ENCODE results near the gene R3HDML.
"Not testable (repeated sequence)": the region's sequence is repeated elsewhere in the genome, so short reads cannot be mapped to it uniquely, and the experiment has no call there.

The R3HDML gene, protein sequence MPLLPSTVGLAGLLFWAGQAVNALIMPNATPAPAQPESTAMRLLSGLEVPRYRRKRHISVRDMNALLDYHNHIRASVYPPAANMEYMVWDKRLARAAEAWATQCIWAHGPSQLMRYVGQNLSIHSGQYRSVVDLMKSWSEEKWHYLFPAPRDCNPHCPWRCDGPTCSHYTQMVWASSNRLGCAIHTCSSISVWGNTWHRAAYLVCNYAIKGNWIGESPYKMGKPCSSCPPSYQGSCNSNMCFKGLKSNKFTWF

DNA sequence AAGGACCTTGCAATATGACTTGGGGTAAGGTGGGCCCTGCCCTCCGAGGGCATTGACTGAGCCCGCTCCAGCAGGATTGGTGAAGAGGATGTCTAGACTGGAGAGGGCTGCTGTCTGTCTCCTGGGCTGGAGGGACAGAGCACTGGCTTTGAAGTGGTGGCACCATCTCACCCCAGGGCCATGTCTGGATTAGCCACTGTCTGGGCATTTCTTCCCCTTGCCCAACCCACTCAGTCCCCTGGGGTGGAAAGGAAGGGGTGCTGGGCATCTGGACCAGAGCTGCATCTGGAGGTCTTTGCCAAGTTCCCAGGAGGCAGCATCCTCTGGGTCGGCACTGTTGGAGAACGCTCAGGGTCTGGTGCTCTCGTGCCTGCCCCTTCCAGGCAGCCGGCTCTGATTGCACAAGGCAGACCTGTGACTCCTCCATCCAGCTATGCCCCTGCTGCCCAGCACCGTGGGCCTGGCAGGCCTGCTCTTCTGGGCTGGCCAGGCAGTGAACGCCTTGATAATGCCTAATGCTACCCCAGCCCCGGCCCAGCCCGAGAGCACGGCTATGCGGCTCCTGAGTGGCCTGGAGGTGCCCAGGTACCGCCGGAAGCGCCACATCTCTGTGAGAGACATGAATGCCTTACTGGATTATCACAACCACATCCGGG, at the start of gene R3HDML:
R3HDML (plus strand) TSS at position 319 of the 656 bp plus-strand sequence; CDS start at position 434, 115 bp downstream.
- no peak for DNase-seq

DNA sequence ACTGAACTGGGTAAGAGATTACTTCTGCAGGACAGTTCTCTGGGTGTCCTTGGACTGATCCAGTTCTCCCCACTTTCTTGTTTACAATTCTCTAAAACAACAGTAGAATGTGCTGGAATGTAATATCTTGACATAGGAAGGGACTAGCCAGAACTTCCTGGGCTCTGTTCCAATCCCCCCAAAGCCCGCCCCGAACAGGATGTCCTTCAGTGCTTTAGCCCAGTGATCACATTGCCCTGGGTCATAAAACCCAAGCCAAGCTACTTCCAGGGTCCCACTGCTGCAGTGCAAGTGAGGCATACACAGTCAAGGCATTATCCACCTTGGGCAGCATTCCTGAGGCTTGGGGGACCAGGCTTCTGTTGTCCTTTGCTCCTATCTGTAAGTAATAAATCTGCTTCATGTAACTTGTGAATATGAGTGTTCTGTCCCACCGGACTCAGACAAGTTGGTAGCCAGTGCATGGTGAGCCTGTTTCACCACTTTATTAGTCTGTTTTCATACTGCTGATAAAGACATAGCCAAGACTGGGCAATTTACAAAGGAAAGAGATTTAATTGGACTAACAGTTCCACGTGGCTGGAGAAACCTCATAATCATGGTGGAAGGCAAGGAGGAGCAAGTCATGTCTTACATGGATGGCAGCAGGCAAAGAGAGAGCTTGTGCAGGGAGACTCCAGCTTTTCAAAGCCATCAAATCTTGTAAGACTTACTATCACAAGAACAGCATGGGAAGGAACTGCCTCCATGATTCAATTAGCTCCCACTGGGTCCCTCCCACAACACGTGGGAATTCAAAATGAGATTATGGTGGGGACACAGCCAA, 49.4 kb upstream of the R3HDML start:
- DNase-seq = no peak

DNA sequence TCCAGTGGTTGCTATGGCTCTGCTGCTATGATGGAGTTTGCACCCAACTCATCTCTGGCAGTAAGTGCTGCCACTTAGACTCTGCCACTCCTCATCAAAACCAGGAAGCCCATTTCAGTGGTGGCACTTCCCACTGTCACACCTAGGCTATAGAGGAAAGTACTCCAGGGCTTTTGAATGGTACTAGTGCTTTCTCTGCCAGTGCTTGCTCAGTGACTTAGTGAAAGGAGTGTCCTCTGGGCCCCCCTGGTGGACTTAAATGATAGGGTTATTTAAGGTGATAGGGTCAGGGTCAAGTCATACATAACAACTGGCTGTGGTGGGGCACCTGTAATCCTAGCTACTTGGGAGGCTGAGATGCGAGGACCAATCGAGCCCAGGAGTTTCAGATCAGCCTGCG, 48.6 kb upstream of the R3HDML start:
- DNase-seq = no peak

DNA sequence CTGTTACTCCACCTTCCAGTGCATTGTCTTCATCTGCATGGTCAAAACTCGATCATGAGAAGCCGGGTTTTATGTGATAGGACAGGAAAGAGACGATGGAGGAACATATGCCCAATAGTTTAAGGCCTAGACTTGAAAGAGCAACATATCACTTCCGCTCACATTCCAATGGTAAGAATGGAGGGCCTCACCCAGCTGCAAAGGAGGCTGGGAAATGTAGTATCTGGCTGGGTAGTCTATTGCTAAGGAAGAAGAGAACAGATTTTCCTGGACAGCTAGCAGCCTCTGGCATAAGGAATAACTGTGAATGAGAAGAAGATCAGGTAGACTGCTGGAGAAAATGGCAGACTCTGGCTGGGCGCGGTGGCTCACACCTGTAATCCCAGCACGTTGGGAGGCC, 45.1 kb upstream of the R3HDML start:
- no peak for DNase-seq

DNA sequence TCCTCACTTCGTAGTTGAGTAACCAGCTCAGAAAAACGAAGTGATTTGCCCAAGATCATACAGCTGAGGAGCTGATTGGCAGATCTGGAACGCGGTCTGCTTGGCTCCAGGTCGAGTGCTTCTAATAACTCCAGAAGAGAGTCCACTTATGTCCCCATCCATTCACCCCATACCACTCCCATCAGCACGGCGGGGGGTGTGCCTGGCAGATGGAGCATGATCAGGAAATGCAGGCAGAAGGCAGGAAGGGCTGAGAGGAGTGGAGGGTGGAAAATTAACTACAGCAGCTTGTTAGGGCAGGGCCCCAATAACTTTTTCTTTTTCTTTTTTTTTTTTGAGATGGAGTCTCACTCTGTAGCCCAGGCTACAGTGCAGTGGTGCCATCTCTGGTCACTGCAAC, 40.8 kb upstream of the R3HDML start:
- no peak for DNase-seq

DNA sequence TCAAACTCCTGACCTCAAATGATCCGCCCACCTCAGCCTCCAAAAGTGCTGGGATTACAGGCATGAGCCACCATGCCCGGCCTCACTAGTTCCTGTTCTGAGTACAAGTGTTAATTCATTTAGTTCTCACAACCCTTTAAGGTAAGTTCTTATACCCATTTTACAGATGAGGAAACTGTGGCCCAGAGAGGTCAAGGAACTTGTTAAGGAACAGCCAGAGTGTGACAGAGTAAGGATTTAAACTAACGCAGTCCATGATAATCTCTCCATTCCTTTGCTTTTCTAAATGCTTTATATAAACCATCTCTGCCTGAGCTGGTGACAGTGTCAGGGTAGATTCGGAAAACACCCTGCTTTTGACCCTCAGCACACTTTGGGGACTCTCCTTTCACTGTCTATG, 39.1 kb upstream of the R3HDML start:
- DNase-seq = no peak

DNA sequence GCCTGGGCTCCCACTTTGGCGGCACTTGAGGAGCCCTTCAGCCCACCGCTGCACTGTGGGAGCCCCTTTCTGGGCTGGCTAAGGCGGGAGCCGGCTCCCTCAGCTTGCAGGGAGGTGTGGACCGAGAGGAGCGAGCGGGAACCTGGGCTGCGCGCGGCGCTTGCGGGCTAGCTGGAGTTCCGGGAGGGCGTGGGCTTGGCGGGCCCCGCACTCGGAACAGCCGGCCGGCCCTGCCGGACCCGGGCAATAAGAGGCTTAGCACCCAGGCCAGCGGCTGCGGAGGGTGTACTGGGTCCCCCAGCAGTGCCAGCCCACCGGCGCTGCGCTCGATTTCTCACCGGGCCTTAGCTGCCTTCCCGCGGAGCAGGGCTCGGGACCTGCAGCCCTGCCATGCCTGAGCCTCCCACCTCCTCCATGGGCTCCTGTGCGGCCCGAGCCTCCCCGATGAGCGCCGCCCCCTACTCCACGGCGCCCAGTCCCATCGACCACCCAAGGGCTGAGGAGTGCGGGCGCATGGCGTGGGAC, 37.8 kb upstream of the R3HDML start:
- DNase-seq = not testable (repeated sequence)

DNA sequence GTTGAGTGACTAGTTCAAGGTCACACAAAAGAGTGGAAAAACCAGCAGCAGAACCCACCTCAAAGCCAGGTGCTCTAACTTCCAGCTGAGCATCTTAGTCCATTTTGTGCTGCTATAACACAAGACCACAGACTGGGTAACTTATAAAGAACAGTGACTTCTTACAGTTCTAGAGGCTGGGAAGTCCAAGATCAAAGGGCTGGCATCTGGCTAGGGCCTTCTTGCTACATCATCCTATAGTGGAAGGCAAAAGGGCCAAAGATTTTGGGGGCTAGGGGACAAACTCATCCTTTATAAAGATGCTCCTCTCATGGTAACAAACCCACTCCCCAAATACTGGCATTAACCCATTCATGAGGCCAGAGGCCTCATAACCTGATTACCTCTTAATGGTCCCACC, 35.6 kb upstream of the R3HDML start:
- no peak for DNase-seq

DNA sequence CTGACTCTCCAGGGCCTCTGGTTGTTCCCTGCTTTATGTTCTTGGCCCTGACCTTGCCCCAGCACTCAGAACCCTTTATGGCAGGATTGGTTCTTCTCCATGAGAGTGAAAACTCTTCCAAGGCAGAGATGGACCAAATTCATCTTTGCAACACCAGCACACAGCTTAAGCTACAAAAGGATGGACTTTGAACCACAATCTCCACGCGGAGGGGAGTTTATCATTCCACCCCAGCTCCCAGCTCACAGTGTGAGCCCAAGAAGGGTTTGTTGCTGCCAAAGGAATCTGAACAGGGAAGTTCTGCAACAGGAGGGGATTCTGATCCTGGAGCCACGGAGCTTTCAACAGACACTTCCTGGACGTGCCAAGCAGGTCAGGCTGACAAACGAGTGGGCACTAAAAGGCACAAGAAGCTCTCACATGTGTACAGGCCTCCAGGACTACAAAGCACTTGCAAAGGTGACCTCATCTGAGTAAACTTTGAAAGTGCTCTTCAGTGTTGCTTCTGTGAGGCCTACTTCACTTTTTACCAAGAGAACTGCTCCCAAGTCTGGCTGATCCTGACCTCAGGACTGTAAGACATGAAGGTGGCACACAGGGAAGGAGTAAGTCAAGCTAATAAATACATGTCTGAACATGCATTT, 34.7 kb upstream of the R3HDML start:
- DNase-seq = no peak

DNA sequence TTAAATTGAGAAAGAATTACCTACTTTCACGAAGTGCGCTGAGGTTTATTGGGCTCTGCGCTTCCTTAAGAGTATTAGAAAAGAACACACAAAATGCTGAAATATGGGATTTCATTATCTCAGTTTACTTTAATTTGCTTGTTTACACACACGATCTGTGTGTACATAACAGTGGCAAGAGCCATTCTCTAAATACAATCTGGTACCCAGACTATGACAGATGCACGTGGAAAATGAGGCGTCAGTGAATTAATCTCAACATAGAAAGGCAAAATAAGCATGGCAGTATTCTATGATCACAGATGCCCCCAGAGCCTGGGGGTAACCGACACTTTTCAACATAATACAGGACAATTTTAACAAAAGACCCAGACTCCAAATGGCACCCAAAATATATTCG, 34.1 kb upstream of the R3HDML start:
- DNase-seq = no peak

DNA sequence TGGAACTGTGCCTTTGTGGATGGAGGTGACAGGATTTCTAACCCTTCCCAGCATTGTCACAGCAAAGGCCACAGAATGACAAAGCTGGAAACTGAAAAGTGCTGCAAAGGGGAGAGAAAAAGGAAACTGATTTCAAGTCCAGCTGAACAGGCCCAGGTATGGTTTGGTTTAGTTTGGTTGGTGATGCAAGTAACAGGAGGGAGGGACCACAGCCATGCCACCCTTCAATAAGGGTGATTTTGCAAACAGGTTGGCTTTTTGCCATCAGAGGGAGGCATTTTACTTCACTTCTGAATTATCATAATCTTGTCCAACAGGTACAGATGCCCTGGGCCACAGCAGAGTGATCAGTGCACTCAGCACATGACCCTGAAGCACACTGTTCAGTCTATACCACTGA, 32.5 kb upstream of the R3HDML start:
- DNase-seq = no peak

DNA sequence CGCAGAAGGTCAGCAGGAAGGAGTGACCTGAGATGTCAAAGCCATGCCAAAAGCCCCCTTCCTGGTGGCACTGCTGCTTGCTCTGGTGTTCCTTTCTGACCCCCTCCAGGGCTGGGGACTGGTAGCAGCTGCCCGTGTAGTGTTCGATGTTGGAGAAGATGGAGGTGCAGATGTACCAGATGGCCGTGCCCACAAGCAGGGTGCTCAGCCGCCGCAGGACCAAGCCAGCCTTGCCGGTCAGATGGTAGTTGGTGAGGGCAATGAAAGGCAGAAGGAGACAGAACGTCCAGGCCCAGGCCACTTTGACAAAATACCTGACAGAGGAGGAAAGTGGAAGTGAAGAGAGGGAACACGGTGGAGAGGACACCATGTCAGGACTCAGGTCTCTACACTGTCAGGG, 29.9 kb upstream of the R3HDML start:
- DNase-seq = no peak

DNA sequence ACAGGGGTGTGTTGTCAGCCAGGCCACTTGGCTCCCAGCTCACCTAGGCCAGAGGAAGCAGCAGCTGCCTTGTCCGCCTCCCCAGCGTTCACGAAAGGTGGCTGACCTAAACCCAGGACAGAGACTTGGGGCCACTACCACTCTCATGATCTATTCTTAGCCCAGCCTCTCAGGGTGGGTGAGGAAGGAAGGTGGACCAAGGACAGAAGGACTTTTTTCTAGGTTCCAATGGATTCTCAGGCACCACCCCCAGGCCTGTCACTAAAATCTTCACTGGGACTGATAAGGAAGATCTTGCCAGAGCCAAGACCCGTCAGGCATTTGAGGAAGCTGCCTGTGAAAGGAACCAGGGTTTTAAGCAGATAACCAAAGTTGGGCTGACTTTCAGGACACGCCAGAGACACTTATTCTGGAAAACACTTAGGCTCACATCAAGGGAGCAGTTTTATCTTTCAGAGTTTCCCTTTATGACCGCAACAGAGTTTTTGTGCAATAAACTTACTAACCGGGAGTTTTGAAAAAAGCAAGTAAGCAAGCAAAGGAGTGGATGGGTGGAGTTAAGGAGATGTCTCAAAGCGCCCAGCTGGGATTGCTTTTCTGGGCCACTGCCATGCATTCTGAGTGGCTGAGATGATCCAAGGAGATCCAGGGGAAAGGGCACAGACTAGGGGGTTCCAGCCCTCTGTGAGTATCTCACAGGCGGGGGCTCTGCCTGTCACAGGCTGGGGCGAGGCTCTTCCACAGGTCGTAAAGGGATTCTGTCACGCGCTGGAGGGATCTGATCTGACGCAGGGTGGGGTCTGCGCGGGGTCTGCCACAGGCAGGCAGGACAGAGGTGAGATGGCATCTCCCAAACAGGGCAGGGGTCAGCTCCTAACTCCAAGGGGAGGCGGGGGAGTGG, 26.8 kb upstream of the R3HDML start:
- DNase-seq = no peak

DNA sequence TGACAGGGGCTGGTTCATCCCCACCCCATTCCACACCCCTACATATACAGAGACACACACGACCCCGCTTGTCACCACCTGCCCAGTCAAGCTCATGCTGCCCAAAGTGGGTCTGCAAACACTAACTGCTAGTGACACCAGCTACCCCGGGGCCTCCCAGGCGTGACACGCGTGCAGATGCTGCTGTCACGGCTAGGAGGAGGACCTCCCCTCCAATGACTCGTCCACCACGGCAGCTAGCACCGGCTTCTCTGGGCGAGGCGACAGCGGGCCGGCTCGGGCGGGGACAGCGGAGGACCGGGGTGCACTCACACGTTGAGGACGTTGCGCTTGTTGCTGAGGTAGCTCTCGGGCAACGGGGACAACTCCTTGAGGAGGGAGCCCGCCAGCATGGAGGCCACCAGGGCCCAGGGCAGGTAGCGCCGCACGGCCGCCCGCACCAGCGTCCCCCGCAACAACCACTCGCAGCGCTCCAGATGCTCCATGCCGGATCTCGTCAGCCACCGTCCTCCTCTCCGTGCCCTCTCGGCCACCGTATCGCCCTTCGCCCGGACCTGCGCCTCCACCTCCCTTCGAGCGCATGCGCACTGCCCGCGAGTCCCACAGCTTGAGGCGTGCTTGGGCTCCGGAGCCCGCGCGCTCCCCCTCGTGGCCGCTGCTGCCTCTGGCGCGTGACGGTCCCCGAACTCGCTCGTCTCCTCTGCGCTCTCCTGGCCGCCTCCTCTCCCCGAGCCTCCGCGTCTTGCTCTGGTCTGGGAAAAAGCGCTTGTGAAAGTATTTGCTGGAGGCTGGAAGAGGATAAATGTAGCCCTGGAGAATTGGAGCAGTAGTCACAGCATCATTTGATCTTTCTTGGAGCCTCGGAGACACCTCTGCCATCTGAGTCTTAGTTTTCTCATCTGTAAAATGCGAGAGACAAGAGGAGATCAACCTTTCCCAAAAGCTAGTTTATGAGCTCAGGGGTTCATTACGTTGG, 25.9 kb upstream of the R3HDML start, which contains the start of gene FITM2:
FITM2 (minus strand) TSS at position 539 of the 976 bp plus-strand sequence; CDS start at position 485, 54 bp downstream.
- DNase-seq = peak; percentile 99

DNA sequence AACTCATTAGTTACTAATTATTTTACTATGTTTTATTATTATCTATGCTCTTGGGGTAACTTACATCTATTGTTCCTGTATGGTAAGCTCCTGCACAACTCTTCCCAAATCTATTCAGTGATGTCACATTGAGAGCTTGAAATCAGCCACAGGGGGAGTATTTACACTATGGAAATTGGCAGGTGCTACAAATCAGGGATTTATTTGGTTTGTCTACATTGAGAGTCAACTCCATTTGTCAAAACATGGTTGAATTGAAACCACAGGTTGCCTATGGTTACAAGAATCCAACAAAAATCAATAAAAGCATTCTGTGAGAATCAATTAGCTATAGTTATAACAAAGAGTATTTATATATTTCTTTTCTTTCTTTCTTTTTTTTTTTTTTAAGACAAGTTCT, 22.0 kb upstream of the R3HDML start:
- no peak for DNase-seq

DNA sequence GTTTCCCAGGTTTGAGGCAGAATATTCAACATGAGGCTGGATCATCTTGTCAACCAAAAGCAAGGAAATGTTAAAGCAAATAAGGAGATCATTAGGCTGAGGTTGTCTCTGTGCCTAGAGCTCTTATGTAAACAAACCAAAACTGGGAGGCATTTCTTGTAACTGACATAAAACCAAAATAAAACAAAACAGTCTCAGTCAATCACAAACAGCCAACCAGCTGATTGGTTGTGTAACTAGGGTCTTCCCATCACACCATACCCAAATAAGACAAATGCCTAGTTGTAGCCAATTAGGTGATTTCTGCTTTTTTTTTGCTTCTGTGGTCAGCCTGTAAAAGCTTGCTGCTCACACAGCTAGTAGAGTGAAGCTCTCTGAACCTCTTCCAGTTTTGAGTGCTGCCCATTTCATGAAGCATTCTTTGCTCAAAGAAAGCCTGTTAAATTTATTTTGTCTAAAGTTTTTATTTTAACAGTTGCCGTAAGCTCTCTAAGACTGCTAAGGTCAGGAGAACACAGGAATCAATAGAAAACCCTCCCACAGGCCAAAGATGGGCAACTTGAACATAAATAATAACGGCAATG, 16.9 kb upstream of the R3HDML start:
- no peak for DNase-seq

DNA sequence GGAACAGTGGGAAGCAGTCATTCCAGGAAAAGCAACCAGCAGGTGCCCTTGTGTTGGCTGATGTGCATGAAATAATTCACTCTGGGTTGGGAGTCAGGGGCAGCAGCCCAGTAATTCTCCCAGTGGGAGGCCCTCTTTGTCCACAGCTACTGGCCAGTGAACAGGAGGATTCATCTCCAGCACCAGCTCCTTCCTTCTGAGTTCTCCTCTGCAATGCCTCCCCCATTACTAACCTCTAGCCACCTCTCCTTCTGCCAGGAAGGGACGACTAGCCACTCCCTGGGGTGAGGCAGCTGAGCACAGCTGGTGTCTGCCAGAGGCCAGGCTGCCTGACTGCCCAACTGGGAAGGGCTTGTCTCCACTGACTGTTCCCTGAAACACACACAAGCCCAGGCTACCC, 12.5 kb upstream of the R3HDML start:
- DNase-seq = no peak

DNA sequence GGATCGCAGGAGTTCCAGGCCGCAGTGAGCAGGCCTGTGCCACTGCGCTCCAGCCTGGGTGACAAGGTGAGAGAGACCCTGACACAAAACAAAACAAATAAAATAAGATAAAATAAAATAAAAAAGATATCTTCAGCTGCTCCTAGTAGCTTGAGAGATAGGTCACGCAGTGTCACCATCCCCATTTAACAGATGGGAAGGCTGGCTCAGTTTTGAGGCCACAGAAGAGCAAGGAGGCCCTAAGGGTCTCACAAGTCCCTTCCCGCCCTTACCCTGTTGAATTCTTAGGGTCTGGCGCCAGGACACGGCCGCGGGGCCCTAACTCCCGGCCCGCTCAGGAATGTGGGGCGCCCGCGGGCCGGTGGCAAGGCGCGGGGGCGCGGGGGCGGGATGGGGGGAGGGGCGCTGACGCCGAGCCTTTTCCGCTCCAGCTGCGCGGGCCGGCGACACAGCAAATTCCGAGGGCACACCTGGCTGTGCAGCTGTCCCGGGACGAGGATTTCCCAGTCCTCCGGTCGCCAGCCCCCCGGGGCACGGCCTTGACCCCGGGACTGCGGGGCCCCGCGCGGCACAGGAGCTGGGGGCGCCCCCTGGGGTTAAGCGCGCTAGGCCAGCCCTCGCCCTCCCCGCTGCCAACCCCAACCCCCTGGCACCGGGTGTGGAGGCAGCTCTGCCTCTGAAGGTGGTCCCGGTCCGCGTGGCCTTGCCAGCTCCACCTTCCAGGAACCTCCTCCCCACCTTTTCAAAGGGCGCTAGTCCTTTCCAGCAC, 10.3 kb upstream of the R3HDML start:
- DNase-seq = peak; percentile 77

DNA sequence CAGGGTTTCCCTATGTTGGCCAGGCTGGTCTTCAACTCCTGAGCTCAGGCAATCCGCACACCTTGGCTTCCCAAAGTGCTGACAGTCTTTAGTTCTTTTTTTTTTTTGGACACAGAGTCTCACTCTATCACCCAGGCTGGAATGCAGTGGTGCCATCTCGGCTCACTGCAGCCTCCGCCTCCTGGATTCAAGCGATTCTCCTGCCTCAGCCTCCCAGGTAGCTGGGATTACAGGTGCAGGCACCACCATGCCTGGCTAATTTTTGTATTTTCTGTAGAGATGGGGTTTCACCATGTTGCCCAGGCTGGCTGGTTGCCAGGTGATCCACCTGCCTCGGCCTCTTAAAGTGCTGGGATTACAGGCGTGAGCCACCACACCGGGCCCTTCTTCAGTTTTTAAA, 9.1 kb upstream of the R3HDML start:
- not testable (repeated sequence) for DNase-seq

DNA sequence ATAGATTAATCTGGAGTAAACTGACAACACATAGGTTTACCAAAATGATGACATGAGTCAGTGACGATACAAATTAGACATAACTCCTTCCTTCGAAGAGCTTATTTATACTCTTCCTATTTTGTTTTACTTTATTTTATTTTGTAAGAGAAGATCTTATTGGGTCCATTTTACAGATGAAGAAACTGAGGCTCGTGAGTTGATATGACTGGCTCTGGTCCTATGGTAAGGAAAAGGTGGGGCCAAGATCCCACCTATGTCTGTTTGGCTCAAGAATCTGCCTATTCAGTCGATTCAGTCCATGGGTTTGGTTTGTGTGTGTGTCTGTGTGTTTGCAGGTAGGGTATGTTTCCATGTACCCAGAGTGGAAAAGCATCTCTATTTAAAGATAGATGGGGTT, 8.4 kb upstream of the R3HDML start:
- DNase-seq = no peak

Data from activated CD8-positive, alpha-beta memory T cell treated with anti-CD3 and anti-CD28 coated beads for 24 hours (primary cell).